Panc1 (cell line): ENCODE measurements around the gene SLX4IP. TPM values are rescaled to one million over a fixed set of nuclear protein-coding genes. Genes with fewer than 3 reads are reported as not detected.

Experiments
- ATAC-seq: fragments of 200-7000 bp; cut with Tn5 transposase; 2 replicates; pipeline ENCODE4 v1.9.1; 2020; ENCODE audit warnings: mild to moderate bottlenecking, moderate library complexity
- BruUV-seq: library from RNA; stranded (reverse); fragments of 400-500 nt; replicated peaks from 2 replicates; lab custom pipeline; 2021; lab: Mats Ljungman, UMichigan
- CTCF ChIA-PET: fragments of 300-600 bp; sonication (Branson Sonifier 250); formaldehyde crosslinking; loops from one replicate; lab custom pipeline; 2022; ENCODE audit warnings: antibody characterized with exemption; lab: Charles Lee
- POLR2A ChIA-PET: fragments of 300-600 bp; sonication (Branson Sonifier 250); formaldehyde crosslinking; loops from one replicate; lab custom pipeline; 2022; ENCODE audit warnings: antibody characterized with exemption; lab: Charles Lee
- DNase-seq: peaks from one replicate; pipeline ENCODE4 v3.0.0-alpha.2; 2010; ENCODE audit warnings: low read depth, low spot score
- H3K27ac ChIP-seq: 2 replicates; pipeline ENCODE4 v1.5.1; 2011; ENCODE audit warnings: mild to moderate bottlenecking, low read length, inconsistent platforms
- H3K27me3 ChIP-seq: fragments of 200-500 bp; sonication (Bioruptor generic); 2 replicates; pipeline ENCODE4 v1.6.0; 2014; ENCODE audit warnings: low read length, inconsistent platforms; ENCODE audit not compliant: control insufficient read depth, insufficient read depth
- H3K36me3 ChIP-seq: fragments of 200-500 bp; sonication (Bioruptor generic); 2 replicates; pipeline ENCODE4 v1.5.1; 2014; ENCODE audit warnings: inconsistent platforms, mild to moderate bottlenecking, low read length, moderate library complexity; ENCODE audit not compliant: control insufficient read depth, insufficient read depth
- H3K4me1 ChIP-seq: 2 replicates; pipeline ENCODE4 v1.5.1; 2011; ENCODE audit warnings: inconsistent platforms, mild to moderate bottlenecking, low read length, moderate library complexity; ENCODE audit not compliant: control insufficient read depth, insufficient read depth
- H3K4me3 ChIP-seq, 2 experiments: 2 replicates each; pipeline ENCODE4 v1.5.1; 2011 to 2012; ENCODE audit warnings: low read depth in 2 of 2, low read length in 2 of 2, mild to moderate bottlenecking in 2 of 2, inconsistent platforms in 1 of 2, moderate library complexity in 1 of 2
- H3K9me3 ChIP-seq: fragments of 200-500 bp; sonication (Bioruptor generic); 2 replicates; pipeline ENCODE4 v1.5.1; 2014; ENCODE audit warnings: low read depth, mild to moderate bottlenecking, inconsistent platforms, low read length, moderate library complexity; ENCODE audit not compliant: control insufficient read depth, insufficient read depth
- CTCF ChIP-seq: fragments of 450-650 bp; IDR thresholded peaks from 2 replicates; pipeline ENCODE4 v1.5.1; 2017; ENCODE audit warnings: mild to moderate bottlenecking
- POLR2AphosphoS5 ChIP-seq: IDR thresholded peaks from 2 replicates; pipeline ENCODE4 v1.6.1; 2012; ENCODE audit warnings: mild to moderate bottlenecking, low read depth, low read length, moderate library complexity
- REST ChIP-seq, 2 experiments: IDR thresholded peaks; 2 replicates each; pipeline ENCODE4 v1.6.1; 2011 to 2012; ENCODE audit warnings: low read depth in 2 of 2, control low read depth in 1 of 2, low read length in 1 of 2, mild to moderate bottlenecking in 1 of 2, moderate library complexity in 1 of 2; ENCODE audit not compliant: insufficient read depth in 1 of 2
- SIN3A ChIP-seq: IDR thresholded peaks from 2 replicates; pipeline ENCODE4 v1.6.1; 2012; ENCODE audit warnings: low read depth, mild to moderate bottlenecking, low read length, moderate library complexity, borderline replicate concordance; ENCODE audit not compliant: insufficient read depth
- TCF7L2 ChIP-seq: IDR thresholded peaks from 2 replicates; pipeline ENCODE4 v1.6.1; 2011; ENCODE audit warnings: mild to moderate bottlenecking, low read depth, low read length, inconsistent platforms
- in situ Hi-C: cut with HindIII; loops from 2 replicates; pipeline ENCODE4 v1.10.0; 2016; ENCODE audit warnings: low sequenced_read_pairs, low pct_unique_long_range_greater_than_20kb
- intact Hi-C: fragments of 100-400 bp; cut with micrococcal nuclease; formaldehyde crosslinking; loops from one replicate; pipeline ENCODE4 v1.10.0; 2022; ENCODE audit not compliant: unreplicated experiment
- total RNA-seq: library from RNA; stranded (reverse); gene quantifications from one replicate; pipeline ENCODE4 v1.2.1, GENCODE V29; 2021; ENCODE audit not compliant: unreplicated experiment

The SLX4IP gene
- total RNA-seq, 1 experiment from 2014 or later, result 5.4 TPM

- in situ Hi-C loops (no loop called here), intact Hi-C loops (no loop called here)
- POLR2A ChIA-PET, result no interaction called here
- Histone ChIP-seq H3K36me3 (no peaks in the 10 kb centered on the region), H3K4me1 (no peaks in the 10 kb centered on the region), H3K9me3 (no peaks in the 10 kb centered on the region), H3K4me3 (no peak overlapping the region), H3K27me3 (no peaks in the 10 kb centered on the region), H3K27ac (no peak overlapping the region)
- ATAC-seq (no peak), DNase-seq (no peak)
- no TSS peak for BruUV-seq
- CTCF ChIA-PET, result no interaction called here
- no peak for TF ChIP-seq SIN3A
- no peak for TF ChIP-seq REST (IDR thresholded peaks at IDR 0.05; ENCODE audit: insufficient read depth in 1 of 2, low read depth in 2 of 2, low read length in 1 of 2)
- TF ChIP-seq POLR2AphosphoS5, result no peak
- TF ChIP-seq TCF7L2, result no peak
- no peak for TF ChIP-seq CTCF
Measured at GRCh38 chr20:10481676-10482075, 46.6 kb downstream of the SLX4IP start.

- no peaks in the 10 kb centered on the region for H3K27me3 ChIP-seq
- ChIA-PET CTCF (no interaction called here), POLR2A (no interaction called here)
- no peaks in the 10 kb centered on the region for H3K9me3 ChIP-seq
- H3K27ac ChIP-seq, result no peak overlapping the region
- BruUV-seq, result no TSS peak
- TF ChIP-seq REST (IDR thresholded peaks at IDR 0.05; ENCODE audit: insufficient read depth in 1 of 2, low read depth in 2 of 2, low read length in 1 of 2), result no peak
- in situ Hi-C loops, result no loop called here
- intact Hi-C loops, result no loop called here
- ATAC-seq, result no peak
- no peak overlapping the region for H3K4me3 ChIP-seq
- no peaks in the 10 kb centered on the region for H3K4me1 ChIP-seq
- H3K36me3 ChIP-seq, result no peaks in the 10 kb centered on the region
- no peak for DNase-seq
Measured at GRCh38 chr20:10483691-10484090, 48.6 kb downstream of the SLX4IP start.
